ENCODE measurements around the gene SLC39A5. TPM values are rescaled to one million over a fixed set of nuclear protein-coding genes. Genes with fewer than 3 reads are reported as not detected.

Gene SLC39A5
- total and polyA plus RNA-seq, 2 donors (not counting 1 experiment from before 2014, with no cell fraction given), result 0.69 to 0.97 TPM

GRCh38 chr12:56213878-56214277 lies 16.0 kb upstream of the SLC39A5 start:
- 100% methylated on average over 2 of the region's 5 CpGs for WGBS (ENCODE audit: insufficient coverage)
- no peak overlapping the region for H3K4me2 ChIP-seq (replicated peaks; ENCODE audit: low read depth, low read length, poor library complexity, severe bottlenecking)
- TF ChIP-seq EZH2 (IDR thresholded peaks at IDR 0.05; ENCODE audit: borderline replicate concordance, insufficient read depth, low read depth, low read length, poor library complexity, severe bottlenecking), result no peak
- no peak for TF ChIP-seq CTCF (IDR thresholded peaks at IDR 0.05)
- DNase-seq (no peak), ATAC-seq (ENCODE audit: low read depth) (no peak)
- intact Hi-C loops (cut with micrococcal nuclease), result no loop called here
- no peak overlapping the region for H3K9ac ChIP-seq (ENCODE audit: low read length)
- no peak overlapping the region for H3K4me3 ChIP-seq (ENCODE audit: control extremely low read depth in 1 of 5, extremely low read depth in 1 of 5, insufficient read depth in 1 of 5, low read depth in 2 of 5, low read length in 4 of 5)
- peaks cover 43% of the 10 kb centered on the region for H4K20me1 ChIP-seq (ENCODE audit: control insufficient read depth, insufficient read depth, low read length, poor library complexity, severe bottlenecking)
- peaks cover 0 to 4% of the 10 kb centered on the region in 2 donors for H3K4me1 ChIP-seq (ENCODE audit: control insufficient read depth in 2 of 2, insufficient read depth in 2 of 2, low read length in 2 of 2)
- no peak overlapping the region for H3K27ac ChIP-seq (ENCODE audit: low read length in 2 of 2)
- CTCF ChIA-PET, result interaction anchor here (1.0 to 1.3 kb wide), 2 partner anchors 9 to 159 kb away, joined by 3 read pairs; no protein-coding TSS in a partner anchor
- Mint-ChIP-seq H3K27ac (no peak overlapping the region), H3K4me3 (no peak overlapping the region), H3K27me3 (no peaks in the 10 kb centered on the region), H3K4me1 (peaks cover 28% of the 10 kb centered on the region), H3K9me3 (ENCODE audit: insufficient read depth) (no peaks in the 10 kb centered on the region)
- H3K27me3 ChIP-seq (replicated peaks in 1 of 4; ENCODE audit: control extremely low read depth in 1 of 4, control insufficient read depth in 3 of 4, insufficient read depth in 4 of 4, low read length in 3 of 4), result no peaks in the 10 kb centered on the region
- no peaks in the 10 kb centered on the region for H3K9me3 ChIP-seq (ENCODE audit: control extremely low read depth in 1 of 3, control insufficient read depth in 2 of 3, insufficient read depth in 1 of 3, low read length in 2 of 3)
- peaks cover 80% of the 10 kb centered on the region for H3K79me2 ChIP-seq (ENCODE audit: control insufficient read depth, insufficient read depth, low read length)
- H3K36me3 ChIP-seq (replicated peaks in 1 of 2; ENCODE audit: control extremely low read depth in 1 of 2, control insufficient read depth in 1 of 2, extremely low read depth in 1 of 2, insufficient read depth in 2 of 2, low read length in 1 of 2), result peaks cover 4 to 62% of the 10 kb centered on the region in 2 experiments
- POLR2A ChIA-PET, result no interaction called here
- no peak overlapping the region for H2AFZ ChIP-seq (ENCODE audit: insufficient read depth, low read depth, low read length, poor library complexity, severe bottlenecking)

- Histone ChIP-seq H3K9me3 (ENCODE audit: control extremely low read depth in 1 of 3, control insufficient read depth in 2 of 3, insufficient read depth in 1 of 3, low read length in 2 of 3) (no peaks in the 10 kb centered on the region), H3K79me2 (ENCODE audit: control insufficient read depth, insufficient read depth, low read length) (peaks cover 85% of the 10 kb centered on the region)
Measured at GRCh38 chr12:56216461-56216860, 13.4 kb upstream of the SLC39A5 start.

More at GRCh38 chr12:56216461-56216860, 13.4 kb upstream of the SLC39A5 start:
- ChIA-PET POLR2A (interaction anchor here (0.7 kb wide), 1 partner anchor 861 kb away, joined by 3 read pairs; no protein-coding TSS in a partner anchor), CTCF (interaction anchor here (1.0 to 1.2 kb wide), 3 partner anchors 8 to 100 kb away, joined by 3 to 4 read pairs (median 3); partner anchors contain the start of gene RPL41)
- ATAC-seq (ENCODE audit: low read depth) (no peak), DNase-seq (no peak)
- no peak overlapping the region for H3K4me2 ChIP-seq (replicated peaks; ENCODE audit: low read depth, low read length, poor library complexity, severe bottlenecking)
- TF ChIP-seq EZH2 (IDR thresholded peaks at IDR 0.05; ENCODE audit: borderline replicate concordance, insufficient read depth, low read depth, low read length, poor library complexity, severe bottlenecking) (no peak), CTCF (IDR thresholded peaks at IDR 0.05) (no peak)
- H3K27ac ChIP-seq (ENCODE audit: low read length in 2 of 2), result no peak overlapping the region
- Mint-ChIP-seq H3K4me3 (peak overlapping the region; percentile 34), H3K27ac (no peak overlapping the region), H3K27me3 (no peaks in the 10 kb centered on the region), H3K9me3 (ENCODE audit: insufficient read depth) (no peaks in the 10 kb centered on the region), H3K4me1 (peaks cover 27% of the 10 kb centered on the region)
- intact Hi-C loops (cut with micrococcal nuclease), result no loop called here
- H3K27me3 ChIP-seq (replicated peaks in 1 of 4; ENCODE audit: control extremely low read depth in 1 of 4, control insufficient read depth in 3 of 4, insufficient read depth in 4 of 4, low read length in 3 of 4), result no peaks in the 10 kb centered on the region
- H2AFZ ChIP-seq (ENCODE audit: insufficient read depth, low read depth, low read length, poor library complexity, severe bottlenecking), result no peak overlapping the region
- peaks cover 4 to 44% of the 10 kb centered on the region in 2 experiments for H3K36me3 ChIP-seq (replicated peaks in 1 of 2; ENCODE audit: control extremely low read depth in 1 of 2, control insufficient read depth in 1 of 2, extremely low read depth in 1 of 2, insufficient read depth in 2 of 2, low read length in 1 of 2)
- H3K4me1 ChIP-seq (ENCODE audit: control insufficient read depth in 2 of 2, insufficient read depth in 2 of 2, low read length in 2 of 2), result peaks cover 7 to 19% of the 10 kb centered on the region in 2 donors
- no CpG with 5 or more reads among the region's 3 CpGs for WGBS (ENCODE audit: insufficient coverage)
- H3K4me3 ChIP-seq (ENCODE audit: control extremely low read depth in 1 of 5, extremely low read depth in 1 of 5, insufficient read depth in 1 of 5, low read depth in 2 of 5, low read length in 4 of 5), result no peak overlapping the region
- no peak overlapping the region for H3K9ac ChIP-seq (ENCODE audit: low read length)
- H4K20me1 ChIP-seq (ENCODE audit: control insufficient read depth, insufficient read depth, low read length, poor library complexity, severe bottlenecking), result peaks cover 44% of the 10 kb centered on the region
